HCT116 (cell line): ENCODE data around the gene RNF144B. TPM values are rescaled to one million over a fixed set of nuclear protein-coding genes. Genes with fewer than 3 reads are reported as not detected.

Experiments
- ATAC-seq: fragments of 200-7000 bp; cut with Tn5 transposase; 2 replicates; pipeline ENCODE4 v1.9.1; 2020; ENCODE audit warnings: mild to moderate bottlenecking, moderate library complexity
- BruUV-seq: library from RNA; stranded (reverse); fragments of 400-500 nt; replicated peaks from 2 replicates; lab custom pipeline; 2021; lab: Mats Ljungman, UMichigan
- CTCF ChIA-PET: fragments of 300-600 bp; sonication (Branson Sonifier 250); formaldehyde crosslinking; loops from one replicate; lab custom pipeline; 2021; ENCODE audit warnings: antibody characterized with exemption; lab: Charles Lee
- POLR2A ChIA-PET: fragments of 300-600, 350-600 bp; sonication (Branson Sonifier 250); formaldehyde crosslinking; loops from one replicate; lab custom pipeline; 2021; ENCODE audit warnings: antibody characterized with exemption; lab: Charles Lee
- RAD21 ChIA-PET, 2 experiments: fragments of 300-600 bp; sonication (Branson Sonifier 250); formaldehyde crosslinking; loops; one replicate each; lab custom pipeline; 2023; ENCODE audit warnings: low total read pairs in 2 of 2; ENCODE audit not compliant: uncharacterized antibody in 2 of 2, unreplicated experiment in 2 of 2, low non-redundant PET in 1 of 2; lab: Charles Lee
- DNase-seq: peaks from one replicate; pipeline ENCODE4 v3.0.0-alpha.2; 2010; ENCODE audit warnings: low read depth, low spot score
- H2AFZ ChIP-seq: fragments of 200-600 bp; shearing (Covaris generic), sonication (generic); 2 replicates; pipeline ENCODE4 v1.6.1; 2017; ENCODE audit warnings: low read depth, mixed run types, mixed read lengths, antibody characterized with exemption, low read length; ENCODE audit not compliant: poor library complexity, severe bottlenecking
- H3K27ac ChIP-seq: 2 replicates; pipeline ENCODE4 v1.5.1; 2012; ENCODE audit warnings: low read depth, low read length
- H3K27me3 ChIP-seq: fragments of 200-600 bp; sonication (generic); 2 replicates; pipeline ENCODE4 v1.6.1; 2016; ENCODE audit warnings: mixed run types, low read length, mixed read lengths; ENCODE audit not compliant: insufficient read depth
- H3K36me3 ChIP-seq, 2 experiments: fragments of 200-500 bp in 1 of 2; fragments of 200-600 bp in 1 of 2; sonication (Bioruptor generic) in 1 of 2; sonication (generic) in 1 of 2; 2 replicates each; pipeline versions ENCODE4 v1.5.1 to v1.6.1; 2014 to 2016; ENCODE audit warnings: low read length in 2 of 2, inconsistent platforms in 1 of 2, mixed read lengths in 1 of 2, mixed run types in 1 of 2; ENCODE audit not compliant: insufficient read depth in 2 of 2, control insufficient read depth in 1 of 2
- H3K4me1 ChIP-seq, 2 experiments: fragments of 200-600 bp in 1 of 2; sonication (generic) in 1 of 2; 2 replicates each; pipeline versions ENCODE4 v1.5.1 to v1.6.1; 2012 to 2017; ENCODE audit warnings: low read length in 2 of 2, inconsistent platforms in 1 of 2, mild to moderate bottlenecking in 1 of 2, mixed read lengths in 1 of 2, mixed run types in 1 of 2, moderate library complexity in 1 of 2; ENCODE audit not compliant: insufficient read depth in 2 of 2, control insufficient read depth in 1 of 2
- H3K4me2 ChIP-seq: fragments of 200-600 bp; sonication (generic); 2 replicates; pipeline ENCODE4 v1.6.1; 2017; ENCODE audit warnings: mixed run types, low read length, mixed read lengths
- H3K4me3 ChIP-seq, 2 experiments: fragments of 200-600 bp in 1 of 2; sonication (generic) in 1 of 2; replicated peaks in 1 of 2; 2 replicates each; pipeline ENCODE4 v1.5.1; 2011 to 2016; ENCODE audit warnings: low read length in 2 of 2, control low read depth in 1 of 2, low read depth in 1 of 2, mild to moderate bottlenecking in 1 of 2, mixed read lengths in 1 of 2, mixed run types in 1 of 2
- H3K79me2 ChIP-seq: fragments of 200-600 bp; sonication (generic); 2 replicates; pipeline ENCODE4 v1.6.1; 2017; ENCODE audit warnings: mild to moderate bottlenecking, mixed run types, low read length, moderate library complexity, mixed read lengths; ENCODE audit not compliant: insufficient read depth
- H3K9ac ChIP-seq: fragments of 200-600 bp; sonication (generic); 2 replicates; pipeline ENCODE4 v1.6.1; 2016; ENCODE audit warnings: low read length, mixed read lengths
- H3K9me2 ChIP-seq: fragments of 200-600 bp; sonication (generic), shearing (Covaris generic); 2 replicates; pipeline ENCODE4 v1.6.1; 2017; ENCODE audit warnings: mixed run types, mild to moderate bottlenecking, moderate library complexity; ENCODE audit not compliant: insufficient read depth
- H3K9me3 ChIP-seq, 2 experiments: fragments of 200-500 bp in 1 of 2; fragments of 200-600 bp in 1 of 2; sonication (Bioruptor generic) in 1 of 2; sonication (generic) in 1 of 2; 2 replicates each; pipeline ENCODE4 v1.6.1; 2014 to 2017; ENCODE audit warnings: low read length in 2 of 2, mixed read lengths in 2 of 2, inconsistent platforms in 1 of 2, low read depth in 1 of 2, mild to moderate bottlenecking in 1 of 2, mixed run types in 1 of 2, moderate library complexity in 1 of 2; ENCODE audit not compliant: control insufficient read depth in 1 of 2, insufficient read depth in 1 of 2
- H4K20me1 ChIP-seq: fragments of 200-600 bp; sonication (generic), shearing (Covaris generic); 2 replicates; pipeline ENCODE4 v1.6.1; 2017; ENCODE audit warnings: mixed run types, mild to moderate bottlenecking, moderate library complexity; ENCODE audit not compliant: insufficient read depth
- EZH2 ChIP-seq: fragments of 200-600 bp; sonication (generic); IDR thresholded peaks from 2 replicates; pipeline ENCODE4 v1.6.1; 2017; ENCODE audit warnings: antibody characterized with exemption, mixed run types
- EZH2phosphoT487 ChIP-seq: fragments of 200-600 bp; IDR thresholded peaks from 2 replicates; pipeline ENCODE4 v1.6.1; 2018; ENCODE audit warnings: antibody characterized with exemption, borderline replicate concordance
- POLR2AphosphoS5 ChIP-seq: IDR thresholded peaks from 2 replicates; pipeline ENCODE4 v1.6.1; 2011; ENCODE audit warnings: mild to moderate bottlenecking, low read depth, low read length, moderate library complexity
- SP1 ChIP-seq: IDR thresholded peaks from 2 replicates; pipeline ENCODE4 v1.6.1; 2012; ENCODE audit warnings: low read depth
- TCF7L2 ChIP-seq: IDR thresholded peaks from 2 replicates; pipeline ENCODE4 v1.7.0; 2011; ENCODE audit warnings: borderline replicate concordance, inconsistent platforms; ENCODE audit not compliant: insufficient read depth, insufficient read length; ENCODE audit errors: extremely low read depth
- YY1 ChIP-seq: IDR thresholded peaks from 2 replicates; pipeline ENCODE4 v1.6.1; 2011; ENCODE audit warnings: low read length, low read depth, moderate library complexity, mild to moderate bottlenecking; ENCODE audit not compliant: insufficient replicate concordance; ENCODE audit errors: extremely low read depth
- ZFX ChIP-seq: fragments of 450-650 bp; IDR thresholded peaks from 2 replicates; pipeline ENCODE4 v1.6.1; 2017
- ZNF274 ChIP-seq: fragments of 200-500 bp; sonication (Bioruptor generic); IDR thresholded peaks from 2 replicates; pipeline ENCODE4 v1.6.1; 2014; ENCODE audit warnings: mild to moderate bottlenecking, low read depth, low read length, inconsistent platforms
- intact Hi-C: fragments of 100-400 bp; cut with micrococcal nuclease; formaldehyde crosslinking; loops from 2 replicates; pipeline ENCODE4 v1.10.0; 2022
- total RNA-seq: library from RNA; stranded (reverse); gene quantifications from one replicate; pipeline ENCODE4 v1.2.1, GENCODE V29; 2021; ENCODE audit not compliant: unreplicated experiment
- TF ChIP-seq, protein P1 (sequence below): IDR thresholded peaks from 2 replicates; pipeline ENCODE4 v1.6.1; 2011; ENCODE audit warnings: mild to moderate bottlenecking, low read length, moderate library complexity; ENCODE audit not compliant: insufficient replicate concordance; ENCODE audit errors: extremely low read depth
- TF ChIP-seq, protein P2 (sequence below), 3 experiments: fragments of 200-600 bp in 1 of 3; sonication (generic) in 1 of 3; IDR thresholded peaks in 2 of 3; conservative IDR thresholded peaks in 1 of 3; 2 replicates each; pipeline ENCODE4 v1.5.1; 2012 to 2017; ENCODE audit warnings: low read depth in 2 of 3, low read length in 2 of 3, antibody characterized with exemption in 1 of 3, borderline replicate concordance in 1 of 3, control low read depth in 1 of 3, mild to moderate bottlenecking in 1 of 3, mixed read lengths in 1 of 3, mixed run types in 1 of 3, moderate library complexity in 1 of 3; ENCODE audit not compliant: insufficient read depth in 1 of 3

The RNF144B gene
- total RNA-seq, 1 experiment from 2014 or later = 2.1 TPM

DNA sequence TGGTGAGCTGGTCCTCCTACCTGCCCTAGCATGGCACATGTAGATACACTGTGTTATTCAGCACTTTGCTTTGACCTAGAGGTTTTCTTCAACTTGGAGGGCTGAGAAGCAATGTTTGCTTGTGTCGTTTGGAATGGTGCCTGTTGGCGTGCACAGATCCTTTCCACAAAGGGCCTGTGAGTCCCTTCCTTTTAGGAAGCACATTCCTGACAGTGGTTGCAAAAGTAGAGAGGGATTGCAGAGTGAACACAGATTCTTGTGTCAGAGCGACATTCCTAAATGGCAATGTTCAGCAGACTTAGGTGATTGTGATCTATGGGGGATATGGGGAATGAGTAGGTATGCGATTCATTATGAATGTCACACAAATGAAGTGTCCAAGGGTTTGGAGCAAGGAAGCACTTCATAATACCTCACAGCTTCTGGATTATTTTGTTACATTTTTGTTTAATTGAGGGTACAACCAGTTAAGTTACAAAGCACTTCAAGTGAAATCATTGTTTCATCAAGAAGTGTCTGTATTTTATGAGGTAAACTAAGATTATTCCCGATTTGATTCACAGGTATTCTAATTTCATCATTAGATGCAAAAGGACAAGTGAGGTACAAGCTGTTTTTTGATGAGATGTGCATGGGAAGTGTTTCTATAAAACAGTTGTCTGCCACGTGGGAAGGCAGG is 713 bp upstream of the RNF144B start:
- BruUV-seq = no TSS peak
- H2AFZ ChIP-seq = peak overlapping the region; percentile 97
- ChIA-PET RAD21 (no interaction called here), POLR2A (interaction anchor here (0.6 to 1.4 kb wide), 2 partner anchors 9 to 11 kb away, joined by 3 to 5 read pairs; no protein-coding TSS in a partner anchor), CTCF (no interaction called here)
- H3K36me3 ChIP-seq = no peaks in the 10 kb centered on the region
- H3K27me3 ChIP-seq = no peaks in the 10 kb centered on the region
- ATAC-seq (no peak), DNase-seq (no peak)
- peaks cover 9 to 20% of the 10 kb centered on the region in 2 experiments for H3K4me1 ChIP-seq
- no peaks in the 10 kb centered on the region for H3K9me2 ChIP-seq
- peak overlapping the region; percentile 65 to 69 for H3K4me3 ChIP-seq
- H3K27ac ChIP-seq = 0 out of 2 replicates have a peak overlapping the region, but pooled peaks have one; percentile 30
- peak overlapping the region; percentile 51; the same call in 1 of the 2 replicates for H3K9ac ChIP-seq
- TF ChIP-seq YY1 (no peak), EZH2 (no peak), POLR2AphosphoS5 (no peak)
- no peaks in the 10 kb centered on the region for H4K20me1 ChIP-seq
- intact Hi-C loops = no loop called here
- no peaks in the 10 kb centered on the region for H3K79me2 ChIP-seq
- peak overlapping the region; percentile 93 for H3K4me2 ChIP-seq
- no peaks in the 10 kb centered on the region for H3K9me3 ChIP-seq

DNA sequence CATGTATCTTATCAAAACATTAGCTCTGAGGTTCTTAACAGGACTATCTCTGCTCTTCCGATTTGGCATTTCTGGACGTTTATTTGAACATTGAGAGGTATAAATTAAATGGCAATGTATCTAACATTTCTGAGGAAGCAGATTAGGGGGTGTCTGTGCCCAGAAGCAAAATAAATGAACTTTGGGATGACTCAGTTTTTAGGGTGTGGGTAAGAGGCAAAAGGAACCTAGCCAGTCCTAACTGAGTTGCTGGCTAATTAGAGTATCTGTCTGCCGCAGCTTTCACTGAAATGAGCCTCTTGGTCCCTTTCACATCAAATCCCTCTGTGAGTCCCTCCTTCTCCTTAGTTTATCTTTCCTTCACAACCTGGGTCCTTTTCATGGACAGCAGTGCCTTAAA is 1.1 kb downstream of the RNF144B start:
- no peaks in the 10 kb centered on the region for H3K79me2 ChIP-seq
- no peak overlapping the region for H3K27ac ChIP-seq
- no peaks in the 10 kb centered on the region for H3K9me3 ChIP-seq
- TF ChIP-seq SP1 (no peak), TCF7L2 (no peak), ZNF274 (no peak), EZH2phosphoT487 (no peak), ZFX (no peak), POLR2AphosphoS5 (no peak)
- TF ChIP-seq, protein P1, sequence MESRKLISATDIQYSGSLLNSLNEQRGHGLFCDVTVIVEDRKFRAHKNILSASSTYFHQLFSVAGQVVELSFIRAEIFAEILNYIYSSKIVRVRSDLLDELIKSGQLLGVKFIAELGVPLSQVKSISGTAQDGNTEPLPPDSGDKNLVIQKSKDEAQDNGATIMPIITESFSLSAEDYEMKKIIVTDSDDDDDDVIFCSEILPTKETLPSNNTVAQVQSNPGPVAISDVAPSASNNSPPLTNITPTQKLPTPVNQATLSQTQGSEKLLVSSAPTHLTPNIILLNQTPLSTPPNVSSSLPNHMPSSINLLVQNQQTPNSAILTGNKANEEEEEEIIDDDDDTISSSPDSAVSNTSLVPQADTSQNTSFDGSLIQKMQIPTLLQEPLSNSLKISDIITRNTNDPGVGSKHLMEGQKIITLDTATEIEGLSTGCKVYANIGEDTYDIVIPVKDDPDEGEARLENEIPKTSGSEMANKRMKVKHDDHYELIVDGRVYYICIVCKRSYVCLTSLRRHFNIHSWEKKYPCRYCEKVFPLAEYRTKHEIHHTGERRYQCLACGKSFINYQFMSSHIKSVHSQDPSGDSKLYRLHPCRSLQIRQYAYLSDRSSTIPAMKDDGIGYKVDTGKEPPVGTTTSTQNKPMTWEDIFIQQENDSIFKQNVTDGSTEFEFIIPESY = no peak
- TF ChIP-seq, protein P2, sequence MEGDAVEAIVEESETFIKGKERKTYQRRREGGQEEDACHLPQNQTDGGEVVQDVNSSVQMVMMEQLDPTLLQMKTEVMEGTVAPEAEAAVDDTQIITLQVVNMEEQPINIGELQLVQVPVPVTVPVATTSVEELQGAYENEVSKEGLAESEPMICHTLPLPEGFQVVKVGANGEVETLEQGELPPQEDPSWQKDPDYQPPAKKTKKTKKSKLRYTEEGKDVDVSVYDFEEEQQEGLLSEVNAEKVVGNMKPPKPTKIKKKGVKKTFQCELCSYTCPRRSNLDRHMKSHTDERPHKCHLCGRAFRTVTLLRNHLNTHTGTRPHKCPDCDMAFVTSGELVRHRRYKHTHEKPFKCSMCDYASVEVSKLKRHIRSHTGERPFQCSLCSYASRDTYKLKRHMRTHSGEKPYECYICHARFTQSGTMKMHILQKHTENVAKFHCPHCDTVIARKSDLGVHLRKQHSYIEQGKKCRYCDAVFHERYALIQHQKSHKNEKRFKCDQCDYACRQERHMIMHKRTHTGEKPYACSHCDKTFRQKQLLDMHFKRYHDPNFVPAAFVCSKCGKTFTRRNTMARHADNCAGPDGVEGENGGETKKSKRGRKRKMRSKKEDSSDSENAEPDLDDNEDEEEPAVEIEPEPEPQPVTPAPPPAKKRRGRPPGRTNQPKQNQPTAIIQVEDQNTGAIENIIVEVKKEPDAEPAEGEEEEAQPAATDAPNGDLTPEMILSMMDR (IDR thresholded peaks at IDR 0.05 in 2 of 3, conservative IDR thresholded peaks at IDR 0.05 in 1 of 3; ENCODE audit: borderline replicate concordance in 1 of 3, insufficient read depth in 1 of 3, low read depth in 2 of 3, low read length in 2 of 3) = no peak
- peak overlapping the region; percentile 97 for H2AFZ ChIP-seq
- H4K20me1 ChIP-seq = no peaks in the 10 kb centered on the region
- ChIA-PET CTCF (no interaction called here), RAD21 (no interaction called here), POLR2A (no interaction called here)
- H3K9me2 ChIP-seq = no peaks in the 10 kb centered on the region
- H3K4me3 ChIP-seq = peak overlapping the region; percentile 65 to 69; a peak in 3 of 4 replicates
- H3K27me3 ChIP-seq = no peaks in the 10 kb centered on the region
- DNase-seq = no peak
- H3K36me3 ChIP-seq = no peaks in the 10 kb centered on the region
- peak overlapping the region; percentile 51 for H3K9ac ChIP-seq
- peak overlapping the region; percentile 93 for H3K4me2 ChIP-seq
- BruUV-seq = no TSS peak
- intact Hi-C loops = no loop called here
- peaks cover 9 to 14% of the 10 kb centered on the region in 2 experiments for H3K4me1 ChIP-seq
- ATAC-seq = no peak
